Coronary artery (tissue), 2 donors: Measurements from ENCODE around the gene FSTL4.

Source experiments
- DNase-seq: peaks from one replicate; pipeline ENCODE4 v3.0.0-alpha.2; 2017; ENCODE audit warnings: low spot score
- H3K27ac ChIP-seq, 2 donors: fragments of 200-600 bp; sonication (generic); one replicate each; pipeline ENCODE4 v1.5.1; 2016 to 2019
- H3K4me3 ChIP-seq: fragments of 200-600 bp; sonication (generic); 2 replicates; pipeline ENCODE4 v1.5.1; 2016; ENCODE audit warnings: mild to moderate bottlenecking, moderate library complexity
- CTCF ChIP-seq: fragments of 200-600 bp; sonication (generic); IDR thresholded peaks from one replicate; pipeline ENCODE4 v1.5.1; 2019; ENCODE audit warnings: antibody characterized with exemption

Gene FSTL4

GRCh38 chr5:133252133-133252480 is 360.2 kb downstream of the FSTL4 start:
- no peak overlapping the region for H3K4me3 ChIP-seq
- no peak for TF ChIP-seq CTCF
- no peak overlapping the region for H3K27ac ChIP-seq
- DNase-seq: no peak

- DNase-seq: no peak
- TF ChIP-seq CTCF: no peak
- Histone ChIP-seq H3K4me3 (no peak overlapping the region), H3K27ac (no peak overlapping the region)
These were observed 360.8 kb downstream of the FSTL4 start for GRCh38 chr5:133251296-133252132.

GRCh38 chr5:133250527-133250926 is 361.8 kb downstream of the FSTL4 start:
- H3K27ac ChIP-seq: no peak overlapping the region
- DNase-seq: no peak
- H3K4me3 ChIP-seq: no peak overlapping the region
- no peak for TF ChIP-seq CTCF

- TF ChIP-seq CTCF: no peak
- H3K27ac ChIP-seq: no peak overlapping the region
These were observed 362.7 kb downstream of the FSTL4 start for GRCh38 chr5:133249593-133249992.

GRCh38 chr5:133247881-133248624 is 364.3 kb downstream of the FSTL4 start:
- Histone ChIP-seq H3K27ac (no peak overlapping the region), H3K4me3 (no peak overlapping the region)
- DNase-seq: no peak
- TF ChIP-seq CTCF: no peak

More at GRCh38 chr5:133249593-133249992, 362.7 kb downstream of the FSTL4 start:
- DNase-seq: no peak
- H3K4me3 ChIP-seq: no peak overlapping the region

GRCh38 chr5:133247151-133247709 is 365.1 kb downstream of the FSTL4 start:
- TF ChIP-seq CTCF: no peak
- Histone ChIP-seq H3K27ac (no peak overlapping the region), H3K4me3 (no peak overlapping the region)
- DNase-seq: no peak
